WI38 (cell line): ENCODE data around the gene GON4L.

Experiments
- H3K4me3 ChIP-seq: 2 replicates; pipeline ENCODE4 v1.5.1; 2011; ENCODE audit warnings: low read depth, mild to moderate bottlenecking, control low read depth, low read length
- CTCF ChIP-seq: IDR thresholded peaks from 2 replicates; pipeline ENCODE4 v1.5.1; 2012; ENCODE audit warnings: low read depth, mild to moderate bottlenecking, control low read depth, low read length

The GON4L gene

GRCh38 chr1:155893389-155894142, 36.6 kb upstream of the GON4L start:
- H3K4me3 ChIP-seq: peak overlapping the region; percentile 4
- TF ChIP-seq CTCF: no peak

- TF ChIP-seq CTCF: no peak
- peak overlapping the region; percentile 4; the same call in 1 of the 2 replicates for H3K4me3 ChIP-seq
These were observed 35.8 kb upstream of the GON4L start for GRCh38 chr1:155892796-155893195.

GRCh38 chr1:155890251-155890650, 33.2 kb upstream of the GON4L start:
- no peak for TF ChIP-seq CTCF
- H3K4me3 ChIP-seq: no peak overlapping the region

GRCh38 chr1:155889566-155889965, 32.6 kb upstream of the GON4L start:
- H3K4me3 ChIP-seq: no peak overlapping the region
- no peak for TF ChIP-seq CTCF

GRCh38 chr1:155888481-155888880, 31.5 kb upstream of the GON4L start:
- TF ChIP-seq CTCF: no peak
- no peak overlapping the region for H3K4me3 ChIP-seq

- H3K4me3 ChIP-seq: no peak overlapping the region
These were observed 28.0 kb upstream of the GON4L start for GRCh38 chr1:155884982-155885381.

More at GRCh38 chr1:155884982-155885381, 28.0 kb upstream of the GON4L start:
- no peak for TF ChIP-seq CTCF
